Measurements from ENCODE around the gene SULT1A1. TPM values are rescaled to one million over a fixed set of nuclear protein-coding genes. Genes with fewer than 3 reads are reported as not detected.
A peak's percentile ranks its signal among the peaks of the same experiment; 100 is the strongest.

SULT1A1 gene
- total and polyA plus RNA-seq, 2 donors (not counting 1 experiment from before 2014, with no cell fraction given), result 4.2 to 7.1 TPM

DNA sequence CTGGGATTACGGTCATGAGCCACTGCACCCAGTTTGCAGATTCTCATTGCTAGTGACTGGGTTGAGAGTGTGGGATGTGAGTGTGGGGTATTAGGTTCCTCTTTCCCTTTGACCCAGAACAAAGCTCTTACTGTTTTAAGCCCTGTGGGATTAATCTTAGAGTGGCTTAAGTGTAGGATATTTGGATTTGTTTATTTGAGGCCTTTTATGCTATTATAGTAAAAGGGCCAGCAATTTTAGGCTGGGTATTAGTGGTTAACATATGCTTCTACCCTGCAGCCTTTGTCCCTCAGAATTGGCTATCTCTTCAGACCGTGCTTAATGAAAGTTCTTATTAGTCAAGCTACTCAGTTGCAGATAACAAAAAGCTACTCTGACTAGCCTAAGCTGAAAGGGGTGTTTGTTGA is 52.9 kb downstream of the SULT1A1 start:
- Histone ChIP-seq H3K4me1 (ENCODE audit: control insufficient read depth in 2 of 2, insufficient read depth in 2 of 2, low read length in 2 of 2) (peaks cover 11 to 15% of the 10 kb centered on the region in 2 donors), H2AFZ (ENCODE audit: insufficient read depth, low read depth, low read length, poor library complexity, severe bottlenecking) (no peak overlapping the region), H3K4me2 (replicated peaks; ENCODE audit: low read depth, low read length, poor library complexity, severe bottlenecking) (no peak overlapping the region), H3K79me2 (ENCODE audit: control insufficient read depth, insufficient read depth, low read length) (peaks cover 71% of the 10 kb centered on the region), H3K4me3 (ENCODE audit: control extremely low read depth in 1 of 5, extremely low read depth in 1 of 5, insufficient read depth in 1 of 5, low read depth in 2 of 5, low read length in 4 of 5) (no peak overlapping the region), H3K9me3 (ENCODE audit: control extremely low read depth in 1 of 3, control insufficient read depth in 2 of 3, insufficient read depth in 1 of 3, low read length in 2 of 3) (no peaks in the 10 kb centered on the region), H3K9ac (ENCODE audit: low read length) (no peak overlapping the region), H3K27ac (ENCODE audit: low read length in 2 of 2) (no peak overlapping the region), H3K27me3 (replicated peaks in 1 of 4; ENCODE audit: control extremely low read depth in 1 of 4, control insufficient read depth in 3 of 4, insufficient read depth in 4 of 4, low read length in 3 of 4) (no peaks in the 10 kb centered on the region), H4K20me1 (ENCODE audit: control insufficient read depth, insufficient read depth, low read length, poor library complexity, severe bottlenecking) (peaks cover 25% of the 10 kb centered on the region), H3K36me3 (replicated peaks in 1 of 2; ENCODE audit: control extremely low read depth in 1 of 2, control insufficient read depth in 1 of 2, extremely low read depth in 1 of 2, insufficient read depth in 2 of 2, low read length in 1 of 2) (peaks cover 2 to 21% of the 10 kb centered on the region in 2 experiments)
- TF ChIP-seq EZH2 (IDR thresholded peaks at IDR 0.05; ENCODE audit: borderline replicate concordance, insufficient read depth, low read depth, low read length, poor library complexity, severe bottlenecking), result no peak
- TF ChIP-seq CTCF (IDR thresholded peaks at IDR 0.05), result no peak
- POLR2A ChIA-PET, result no interaction called here
- CTCF ChIA-PET, result interaction anchor here (1.0 kb wide), 1 partner anchor 30 kb away, joined by 3 read pairs; no protein-coding TSS in a partner anchor
- Mint-ChIP-seq H3K27me3 (no peaks in the 10 kb centered on the region), H3K4me3 (no peak overlapping the region), H3K9me3 (ENCODE audit: insufficient read depth) (no peaks in the 10 kb centered on the region), H3K27ac (no peak overlapping the region), H3K4me1 (peaks cover 24% of the 10 kb centered on the region)
- no peak for DNase-seq
- no peak for ATAC-seq (ENCODE audit: low read depth)
- intact Hi-C loops (cut with micrococcal nuclease), result no loop called here
- WGBS (ENCODE audit: insufficient coverage), result 100% methylated on average over 1 of the region's 2 CpGs

DNA sequence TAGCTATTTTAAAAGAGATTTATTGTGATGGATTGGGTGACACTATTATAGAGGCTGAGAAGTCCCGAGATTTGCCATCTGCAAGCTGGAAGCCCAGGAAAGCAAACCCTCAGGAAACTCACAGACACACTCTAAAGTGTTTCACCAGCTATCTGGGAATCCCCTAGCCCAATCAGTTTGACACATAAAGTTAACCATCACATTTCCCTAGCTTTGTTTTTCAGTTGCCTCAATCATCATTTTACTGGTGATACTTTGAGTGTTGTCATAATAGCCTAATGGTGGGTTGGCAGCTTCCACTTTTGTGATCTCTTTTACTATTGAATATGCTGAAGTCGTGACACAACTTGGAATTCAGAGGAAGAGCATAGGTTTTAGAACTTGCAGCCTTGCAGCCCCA is 54.3 kb downstream of the SULT1A1 start:
- ChIA-PET CTCF (interaction anchor here (0.5 kb wide), 1 partner anchor 1512 kb away, joined by 3 read pairs; no protein-coding TSS in a partner anchor), POLR2A (no interaction called here)
- ATAC-seq (ENCODE audit: low read depth) (no peak), DNase-seq (no peak)
- peaks cover 11 to 15% of the 10 kb centered on the region in 2 donors for H3K4me1 ChIP-seq (ENCODE audit: control insufficient read depth in 2 of 2, insufficient read depth in 2 of 2, low read length in 2 of 2)
- no peaks in the 10 kb centered on the region for H3K9me3 Mint-ChIP-seq (ENCODE audit: insufficient read depth)
- no peak overlapping the region for H3K4me3 ChIP-seq (ENCODE audit: control extremely low read depth in 1 of 5, extremely low read depth in 1 of 5, insufficient read depth in 1 of 5, low read depth in 2 of 5, low read length in 4 of 5)
- H3K27ac Mint-ChIP-seq, result no peak overlapping the region
- H3K9me3 ChIP-seq (ENCODE audit: control extremely low read depth in 1 of 3, control insufficient read depth in 2 of 3, insufficient read depth in 1 of 3, low read length in 2 of 3), result no peaks in the 10 kb centered on the region
- no peak overlapping the region for H2AFZ ChIP-seq (ENCODE audit: insufficient read depth, low read depth, low read length, poor library complexity, severe bottlenecking)
- H3K36me3 ChIP-seq (replicated peaks in 1 of 2; ENCODE audit: control extremely low read depth in 1 of 2, control insufficient read depth in 1 of 2, extremely low read depth in 1 of 2, insufficient read depth in 2 of 2, low read length in 1 of 2), result peaks cover 2 to 21% of the 10 kb centered on the region in 2 experiments
- peaks cover 61% of the 10 kb centered on the region for H3K79me2 ChIP-seq (ENCODE audit: control insufficient read depth, insufficient read depth, low read length)
- no peak overlapping the region for H3K9ac ChIP-seq (ENCODE audit: low read length)
- WGBS (ENCODE audit: insufficient coverage), result no CpG with 5 or more reads among the region's 2 CpGs
- peak overlapping the region; percentile 42 for H3K4me3 Mint-ChIP-seq
- peaks cover 18% of the 10 kb centered on the region for H4K20me1 ChIP-seq (ENCODE audit: control insufficient read depth, insufficient read depth, low read length, poor library complexity, severe bottlenecking)
- H3K4me1 Mint-ChIP-seq, result peaks cover 23% of the 10 kb centered on the region
- H3K27me3 ChIP-seq (replicated peaks in 1 of 4; ENCODE audit: control extremely low read depth in 1 of 4, control insufficient read depth in 3 of 4, insufficient read depth in 4 of 4, low read length in 3 of 4), result no peaks in the 10 kb centered on the region
- no peak overlapping the region for H3K4me2 ChIP-seq (replicated peaks; ENCODE audit: low read depth, low read length, poor library complexity, severe bottlenecking)
- H3K27me3 Mint-ChIP-seq, result no peaks in the 10 kb centered on the region
- TF ChIP-seq EZH2 (IDR thresholded peaks at IDR 0.05; ENCODE audit: borderline replicate concordance, insufficient read depth, low read depth, low read length, poor library complexity, severe bottlenecking), result no peak
- no peak for TF ChIP-seq CTCF (IDR thresholded peaks at IDR 0.05)
- H3K27ac ChIP-seq (ENCODE audit: low read length in 2 of 2), result no peak overlapping the region
- intact Hi-C loops (cut with micrococcal nuclease), result no loop called here

Other genes with a start within 250 kb of the SULT1A1 start
- gene NPIPB6, start 246.5 kb downstream of the SULT1A1 start, total RNA-seq, result 5.8 and 6.2 TPM in 2 replicates
- 2.1 and 2.3 TPM in 2 replicates for gene NPIPB6, start 246.5 kb downstream of the SULT1A1 start, polyA plus RNA-seq
- 73.8 and 77.9 TPM in 2 replicates for gene EIF3CL, start 206.2 kb downstream of the SULT1A1 start, total RNA-seq
- 37.9 and 90.2 TPM in 2 replicates for gene EIF3CL, start 206.2 kb downstream of the SULT1A1 start, polyA plus RNA-seq
- gene NPIPB7, start 137.7 kb downstream of the SULT1A1 start, total RNA-seq, result 0.30 and 0.58 TPM in 2 replicates
- 0.52 and 0.92 TPM in 2 replicates for gene NPIPB7, start 137.7 kb downstream of the SULT1A1 start, polyA plus RNA-seq
- 37.7 and 40.2 TPM in 2 replicates for gene CLN3, start 118.0 kb downstream of the SULT1A1 start, total RNA-seq
- gene CLN3, start 118.0 kb downstream of the SULT1A1 start, polyA plus RNA-seq, result 34.3 and 44.1 TPM in 2 replicates
- gene APOBR, start 115.4 kb downstream of the SULT1A1 start, total RNA-seq, result 2.6 and 2.9 TPM in 2 replicates
- gene APOBR, start 115.4 kb downstream of the SULT1A1 start, polyA plus RNA-seq, result 0.81 and 1.3 TPM in 2 replicates
- not detected in 2 replicates for gene IL27, start 103.2 kb downstream of the SULT1A1 start, total RNA-seq
- 0.09 TPM in 1 of 2 replicates, not detected in the other for gene IL27, start 103.2 kb downstream of the SULT1A1 start, polyA plus RNA-seq
- not detected in 2 replicates for gene NUPR1, start 71.1 kb downstream of the SULT1A1 start, total RNA-seq
- gene NUPR1, start 71.1 kb downstream of the SULT1A1 start, polyA plus RNA-seq, result not detected in 2 replicates
- gene SGF29, start 56.1 kb downstream of the SULT1A1 start, total RNA-seq, result 52.5 and 52.9 TPM in 2 replicates
- gene SGF29, start 56.1 kb downstream of the SULT1A1 start, polyA plus RNA-seq, result 24.0 and 28.2 TPM in 2 replicates
- 0.32 and 0.36 TPM in 2 replicates for gene SULT1A2, start 13.0 kb downstream of the SULT1A1 start, total RNA-seq
- gene SULT1A2, start 13.0 kb downstream of the SULT1A1 start, polyA plus RNA-seq, result 0.29 TPM in 1 of 2 replicates, not detected in the other
- 0.44 and 1.1 TPM in 2 replicates for gene NPIPB8, start 28.0 kb upstream of the SULT1A1 start, total RNA-seq
- gene NPIPB8, start 28.0 kb upstream of the SULT1A1 start, polyA plus RNA-seq, result 0.04 and 0.22 TPM in 2 replicates
- gene EIF3C, start 101.4 kb upstream of the SULT1A1 start, total RNA-seq, result 353 and 372 TPM in 2 replicates
- 97.8 and 126 TPM in 2 replicates for gene EIF3C, start 101.4 kb upstream of the SULT1A1 start, polyA plus RNA-seq
- 12.6 and 13.4 TPM in 2 replicates for gene NPIPB9, start 141.7 kb upstream of the SULT1A1 start, total RNA-seq
- 1.3 and 3.4 TPM in 2 replicates for gene NPIPB9, start 141.7 kb upstream of the SULT1A1 start, polyA plus RNA-seq
- 274 and 289 TPM in 2 replicates for gene ATXN2L, start 213.0 kb upstream of the SULT1A1 start, total RNA-seq
- 134 and 157 TPM in 2 replicates for gene ATXN2L, start 213.0 kb upstream of the SULT1A1 start, polyA plus RNA-seq
- 129 and 143 TPM in 2 replicates for gene TUFM, start 236.3 kb upstream of the SULT1A1 start, total RNA-seq
- 126 and 160 TPM in 2 replicates for gene TUFM, start 236.3 kb upstream of the SULT1A1 start, polyA plus RNA-seq